Left lobe of liver (tissue), 2 donors: Measurements from ENCODE around the gene NFS1. TPM values are rescaled to one million over a fixed set of nuclear protein-coding genes. Genes with fewer than 3 reads are reported as not detected.
"Not testable (repeated sequence)": the region's sequence is repeated elsewhere in the genome, so short reads cannot be mapped to it uniquely, and the experiment has no call there.

ENCODE experiments used
- ATAC-seq: fragments of 200-7000 bp; cut with Tn5 transposase; one replicate; pipeline ENCODE4 v1.9.1; 2020; ENCODE audit warnings: mild to moderate bottlenecking, moderate library complexity
- DNase-seq: peaks from one replicate; pipeline ENCODE4 v3.0.0-alpha.2; 2020; ENCODE audit warnings: low spot score
- total RNA-seq: library from RNA; stranded (reverse); gene quantifications from one replicate; pipeline ENCODE4 v1.2.1, GENCODE V29; 2021
- donor health status: DM: no; HTN: no; CAD: no; lungs with moderate emphysema.
- donor health status: DM: no; HTN: yes; CAD: no.

The NFS1 gene
- total RNA-seq, 1 donor from 2014 or later: 60.9 TPM

DNA sequence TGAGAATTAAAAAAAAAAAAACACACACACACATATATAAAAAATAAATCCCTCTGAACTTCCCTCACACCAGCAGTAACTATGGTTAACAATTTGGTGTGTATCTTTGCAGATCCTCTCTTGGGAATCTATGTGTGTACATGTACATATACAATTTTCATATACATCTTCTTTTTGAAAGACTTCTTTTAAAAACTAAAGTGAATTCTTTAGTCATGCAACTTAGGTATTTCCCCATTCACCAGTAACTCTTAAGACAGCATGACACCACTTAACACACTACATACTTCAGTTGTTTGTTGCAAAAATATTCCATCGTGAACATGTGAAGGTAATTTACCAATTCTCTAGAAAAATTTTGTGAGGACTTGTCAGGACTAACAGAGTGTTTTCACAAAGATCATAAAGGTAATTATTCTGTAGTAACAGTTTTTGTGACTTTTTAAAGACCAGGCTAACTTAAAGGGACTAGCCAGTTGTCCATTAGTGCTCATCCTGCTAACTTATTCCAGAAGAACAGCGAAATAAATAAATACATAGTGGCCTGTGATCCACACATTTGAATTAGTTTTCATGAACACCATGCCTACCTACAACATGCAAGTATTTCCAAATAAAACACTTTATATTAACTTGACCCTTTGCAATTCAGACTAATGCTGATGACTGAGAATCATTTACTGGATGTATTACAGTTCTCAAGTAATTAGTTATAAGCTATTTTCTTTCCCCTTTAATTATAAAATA is 30.9 kb upstream of the NFS1 start:
- ATAC-seq (no peak), DNase-seq (no peak)

DNA sequence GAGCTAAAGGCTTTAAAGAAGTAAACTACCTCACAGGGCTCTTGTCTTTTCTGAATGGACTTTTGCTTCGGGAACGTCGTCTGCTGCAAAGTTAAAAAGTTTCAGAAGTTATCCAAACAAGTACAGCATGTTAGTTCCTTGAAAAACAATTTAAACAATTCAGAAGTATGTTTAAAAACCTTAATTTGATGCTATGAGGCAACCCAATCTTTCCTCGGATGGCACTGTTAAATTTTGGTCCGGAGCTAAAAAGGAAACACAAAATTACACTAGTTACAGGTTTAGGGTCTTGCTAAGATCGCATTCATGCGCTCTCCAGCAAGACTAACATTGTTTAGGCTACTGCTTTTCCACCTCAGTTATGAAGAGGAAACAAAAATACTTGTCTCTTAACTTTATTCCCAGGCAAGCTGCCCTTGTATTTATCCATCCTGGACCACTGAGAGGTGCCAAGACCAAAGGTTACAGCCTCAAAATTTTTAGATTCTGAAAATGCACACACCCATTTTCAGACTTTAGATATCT is 30.2 kb upstream of the NFS1 start:
- DNase-seq (no peak), ATAC-seq (peak; percentile 11)

DNA sequence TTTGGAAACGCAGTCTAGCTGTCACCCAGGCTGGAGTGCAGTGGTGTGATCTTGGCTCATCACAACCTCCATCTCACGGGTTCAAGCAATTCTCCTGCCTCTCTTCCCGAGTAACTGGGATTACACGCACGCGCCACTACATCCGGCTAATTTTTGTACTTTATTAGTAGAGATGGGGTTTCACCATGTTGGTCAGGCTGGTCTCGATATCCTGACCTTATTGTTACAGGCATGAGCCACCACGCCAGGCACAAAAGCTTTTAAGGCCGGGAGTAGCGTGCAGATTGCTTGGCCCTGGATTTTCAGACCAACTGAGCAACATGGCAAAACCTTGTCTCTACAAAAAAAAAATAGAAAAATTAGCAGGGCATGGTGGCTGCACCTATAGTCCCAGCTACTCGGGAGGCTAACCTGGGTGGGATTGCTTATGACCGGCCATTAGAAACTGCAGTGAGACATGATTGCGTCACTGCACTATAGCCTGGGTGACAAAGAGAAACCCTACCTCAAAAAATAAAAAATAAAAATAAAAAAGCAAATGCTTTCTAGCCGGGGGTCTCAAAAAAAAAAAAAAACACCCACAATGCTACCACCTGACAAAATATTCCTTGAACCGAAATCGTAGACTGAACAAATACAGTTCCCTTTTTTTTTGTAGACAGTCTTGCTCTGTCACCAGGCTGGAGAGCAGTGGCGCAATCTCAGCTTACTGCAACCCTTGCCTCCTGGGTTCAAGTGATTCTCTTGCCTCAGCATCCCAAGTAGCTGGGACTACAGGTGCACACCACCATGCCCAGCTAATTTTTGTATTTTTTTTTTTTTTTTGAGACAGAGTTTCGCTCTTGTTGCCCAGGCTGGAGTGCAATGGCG is 27.9 kb upstream of the NFS1 start:
- DNase-seq (no peak), ATAC-seq (no peak)

DNA sequence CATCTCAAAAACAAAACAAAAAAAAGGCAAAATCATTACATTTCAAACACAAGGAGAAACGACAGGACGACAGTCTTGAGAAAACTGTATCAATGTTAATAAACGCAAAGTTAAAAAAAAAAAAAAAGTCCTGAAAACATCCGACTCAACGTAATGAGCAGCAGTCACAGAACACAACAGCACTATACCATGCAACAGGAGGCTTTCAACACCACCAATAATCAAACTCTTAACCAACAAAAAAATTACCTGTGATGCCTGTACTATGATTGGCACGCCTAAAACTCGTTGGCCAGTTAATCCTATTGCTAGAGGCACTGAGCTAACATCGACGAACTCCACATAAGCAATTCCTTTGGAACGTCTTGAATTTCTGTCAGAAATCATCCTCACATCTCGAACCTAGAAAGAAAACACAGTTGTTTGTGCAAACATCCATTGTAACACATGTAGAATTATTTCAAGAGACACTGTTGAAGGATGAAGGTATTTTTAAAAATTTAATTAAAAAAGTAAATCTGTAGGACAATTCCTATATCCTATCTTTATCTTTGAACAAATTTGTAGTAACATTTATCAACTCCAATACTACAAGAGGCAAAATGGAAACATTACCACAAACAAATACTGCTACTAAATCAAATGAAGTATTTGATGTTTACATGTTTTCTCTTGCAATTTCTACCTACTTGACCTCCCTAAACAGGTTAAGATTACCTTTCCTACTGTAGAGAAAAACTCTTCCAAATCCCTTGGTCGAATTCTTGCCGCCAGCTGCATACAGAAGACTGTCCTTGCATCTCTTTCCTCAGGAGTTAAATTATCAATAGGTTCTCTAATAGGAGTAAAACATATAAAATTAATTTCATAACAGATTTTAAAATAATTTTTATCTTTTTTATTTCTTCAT is 25.4 kb upstream of the NFS1 start:
- no peak for ATAC-seq
- DNase-seq: no peak

DNA sequence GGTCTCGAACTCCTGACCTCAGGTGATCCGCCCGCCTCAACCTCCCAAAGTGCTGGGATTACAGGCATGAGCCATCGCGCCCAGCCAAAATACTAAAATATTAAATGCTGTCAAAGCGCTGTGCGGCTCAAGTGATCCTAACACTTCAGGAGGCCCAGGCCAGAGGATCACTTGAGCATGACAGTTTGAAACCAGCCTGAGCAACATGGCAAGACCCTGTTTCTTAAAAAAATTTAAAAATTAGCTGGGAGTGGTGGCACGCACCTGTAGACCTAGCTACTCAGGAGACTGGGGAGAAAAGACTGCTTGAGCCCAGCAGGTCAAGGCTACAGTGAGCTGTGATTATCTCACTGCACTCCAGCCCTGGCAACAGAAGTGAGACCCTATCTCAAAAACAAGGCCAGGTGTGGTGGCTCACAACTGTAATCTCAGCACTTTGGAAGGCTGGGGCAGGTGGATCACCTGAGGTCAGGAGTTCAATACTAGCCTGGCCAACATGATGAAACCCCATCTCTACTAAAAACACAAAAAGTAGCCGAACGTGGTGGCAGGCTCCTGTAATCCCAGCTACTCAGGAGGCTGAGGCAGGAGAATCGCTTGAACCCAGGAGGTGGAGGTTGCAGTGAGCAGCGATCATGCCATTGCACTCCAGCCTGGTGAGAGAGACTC is 24.6 kb upstream of the NFS1 start:
- DNase-seq, ATAC-seq: not testable (repeated sequence)

DNA sequence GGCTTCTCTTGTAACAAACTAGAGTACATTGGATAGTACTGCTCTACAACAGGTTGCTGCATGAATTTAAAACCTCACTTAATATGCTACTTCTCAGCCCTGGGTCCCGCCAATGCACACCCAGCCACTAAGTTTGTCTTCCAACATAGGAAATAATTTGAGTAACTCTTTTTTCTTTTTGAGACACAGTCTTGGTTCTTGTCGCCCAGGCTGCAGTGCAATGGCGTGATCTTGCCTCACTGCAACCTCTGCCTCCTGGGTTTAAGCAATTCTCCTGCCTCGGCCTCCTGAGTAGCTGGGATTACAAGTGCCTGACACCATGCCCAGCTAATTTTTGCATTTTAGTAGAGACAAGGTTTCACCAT is 24.1 kb upstream of the NFS1 start:
- not testable (repeated sequence) for ATAC-seq, DNase-seq

DNA sequence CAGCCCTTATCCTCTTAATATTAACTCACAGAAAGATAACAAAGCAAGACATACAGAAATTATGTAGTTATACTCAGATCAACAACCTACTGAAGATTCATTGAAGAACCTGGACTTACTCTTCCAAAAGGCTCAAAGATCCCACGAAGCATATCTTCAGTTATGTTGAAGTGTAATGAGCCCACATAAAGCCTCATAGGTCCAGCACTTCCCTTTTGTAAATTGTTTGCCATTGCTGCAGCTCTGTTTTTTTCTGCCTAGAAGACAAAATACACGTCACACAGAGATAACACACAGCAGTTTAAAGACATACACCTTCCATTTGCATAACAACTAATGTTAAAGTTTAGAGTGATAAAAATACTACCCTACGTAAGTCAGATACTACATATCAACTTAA is 22.5 kb upstream of the NFS1 start:
- DNase-seq (no peak), ATAC-seq (no peak)

DNA sequence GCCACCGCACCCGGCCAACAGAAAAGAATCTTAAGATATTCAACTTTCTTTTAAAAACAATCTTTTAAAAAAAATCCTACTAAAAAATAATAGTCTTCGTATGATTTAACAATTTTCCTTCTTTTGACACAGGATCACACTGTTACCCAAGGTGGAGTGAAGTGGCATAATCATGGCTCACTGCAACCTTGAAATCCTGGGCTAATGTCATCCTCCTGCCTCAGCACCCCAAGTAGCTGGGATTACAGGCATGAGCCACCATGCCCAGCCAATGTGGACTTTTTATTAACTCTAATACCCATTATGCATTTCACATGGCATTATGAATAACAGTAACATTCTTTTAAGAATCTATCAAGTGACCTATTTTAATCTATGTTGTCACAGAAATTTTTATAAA is 22.1 kb upstream of the NFS1 start:
- ATAC-seq (no peak), DNase-seq (no peak)

DNA sequence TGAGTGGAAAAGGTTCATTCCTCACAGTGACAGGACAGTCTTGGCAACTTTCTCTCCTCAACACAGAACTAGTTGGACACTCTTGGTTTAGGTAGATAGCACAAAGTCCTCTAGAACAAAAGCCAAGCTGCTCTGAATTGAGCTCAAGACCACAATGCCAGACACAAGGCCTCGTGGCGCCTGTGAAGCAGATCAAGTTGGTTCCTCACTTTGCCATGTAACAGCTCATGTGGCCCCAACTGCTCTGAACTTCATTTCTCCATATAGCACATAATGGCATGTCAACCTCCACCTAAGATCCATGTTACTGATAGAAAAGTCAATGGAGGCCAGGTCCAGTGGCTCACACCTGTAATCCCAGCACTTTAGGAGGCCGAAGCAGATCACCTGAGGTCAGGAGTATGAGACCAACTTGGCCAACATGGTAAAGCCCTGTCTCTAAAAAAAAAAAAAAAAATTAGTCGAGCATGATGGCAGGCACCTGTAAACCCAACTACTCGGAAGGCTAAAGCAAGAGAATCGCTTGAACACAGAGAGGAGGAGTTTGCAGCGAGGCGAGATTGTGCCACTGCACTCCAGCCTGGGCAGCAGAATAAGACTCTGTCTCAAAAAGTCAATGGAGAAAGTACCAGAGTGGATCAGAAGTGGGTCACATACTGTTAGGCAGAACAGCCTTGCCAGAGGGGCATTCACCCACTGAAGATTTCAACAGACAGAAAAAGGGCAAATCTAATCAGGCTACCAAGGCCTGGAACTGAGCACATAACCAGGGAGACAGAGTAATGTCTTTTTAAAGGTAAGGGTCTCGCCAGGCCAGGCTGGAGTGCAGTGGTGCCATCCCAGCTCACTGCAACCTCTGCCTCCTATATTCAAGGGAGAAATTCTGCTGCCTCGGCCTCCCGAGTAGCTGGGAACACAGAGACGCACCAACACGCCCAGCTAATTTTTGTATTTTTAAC is 21.3 kb upstream of the NFS1 start:
- no peak for DNase-seq
- no peak for ATAC-seq

DNA sequence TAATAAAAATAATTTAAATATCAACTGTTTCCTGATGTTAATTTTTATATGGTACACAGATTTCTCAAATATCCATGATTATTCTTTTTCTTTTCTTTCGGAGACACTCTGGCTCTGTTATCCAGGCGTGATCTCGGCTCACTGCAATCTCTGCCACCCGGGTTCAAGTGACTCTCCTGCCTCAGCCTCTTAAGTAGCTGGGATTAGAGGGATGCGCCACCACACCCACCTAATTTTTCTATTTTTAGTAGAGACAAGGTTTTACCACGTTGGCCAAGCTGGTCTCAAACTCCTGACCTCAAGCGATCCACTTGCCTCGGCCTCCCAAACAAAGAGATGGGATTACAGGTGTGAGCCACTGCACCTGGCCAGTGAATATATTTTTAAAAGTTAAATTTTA is 20.6 kb upstream of the NFS1 start:
- ATAC-seq: no peak
- DNase-seq: no peak

DNA sequence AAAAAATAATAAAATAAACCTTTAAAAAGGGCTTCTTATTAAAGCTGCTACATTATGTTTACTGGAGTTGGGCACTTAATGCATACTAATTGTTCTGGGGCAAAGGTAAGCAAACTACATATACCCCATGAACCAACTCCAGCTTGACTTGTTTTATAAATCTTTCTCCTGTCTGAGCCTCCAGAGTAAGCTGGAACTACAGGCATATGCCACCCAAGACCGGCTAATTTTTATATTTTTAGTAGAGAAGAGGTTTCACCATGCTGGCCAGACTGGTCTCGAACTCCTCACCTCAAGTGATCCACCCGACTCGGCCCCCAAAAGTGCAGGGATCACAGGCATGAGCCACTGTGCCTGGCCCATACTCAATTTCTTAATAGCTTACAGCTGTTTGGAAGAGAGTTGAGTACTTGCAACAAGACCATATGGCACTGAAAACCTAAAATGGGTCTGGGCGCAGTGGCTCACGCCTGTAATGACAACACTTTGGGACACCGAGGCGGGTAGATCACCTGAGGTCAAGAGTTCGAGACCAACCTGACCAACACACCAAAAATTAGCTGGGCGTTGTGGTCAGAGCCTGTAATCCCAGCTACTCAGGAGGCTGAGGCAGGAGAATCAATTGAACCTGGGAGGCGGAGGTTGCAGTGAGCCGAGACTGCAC is 20.0 kb upstream of the NFS1 start:
- ATAC-seq: no peak

DNA sequence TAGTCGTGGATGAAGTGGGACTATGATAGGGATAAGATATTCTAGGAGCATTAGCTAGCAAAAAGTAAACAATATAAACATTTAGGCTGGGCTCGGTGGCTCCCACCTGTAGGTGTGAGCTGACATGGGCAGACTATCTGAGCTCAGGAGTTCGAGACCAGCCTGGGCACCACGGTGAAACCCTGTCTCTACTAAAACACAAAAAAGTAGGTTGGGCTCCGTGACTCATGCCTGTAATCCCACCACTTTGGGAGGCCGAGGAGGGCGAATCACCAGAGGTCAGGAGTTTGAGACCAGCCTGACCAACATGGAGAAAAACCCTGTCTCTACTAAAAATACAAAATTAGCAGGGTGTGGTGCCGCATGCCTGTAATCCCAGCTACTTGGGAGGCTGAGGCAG is 19.2 kb upstream of the NFS1 start:
- DNase-seq, ATAC-seq: not testable (repeated sequence)

More for the DNA sequence above, 20.0 kb upstream of the NFS1 start:
- DNase-seq: no peak

DNA sequence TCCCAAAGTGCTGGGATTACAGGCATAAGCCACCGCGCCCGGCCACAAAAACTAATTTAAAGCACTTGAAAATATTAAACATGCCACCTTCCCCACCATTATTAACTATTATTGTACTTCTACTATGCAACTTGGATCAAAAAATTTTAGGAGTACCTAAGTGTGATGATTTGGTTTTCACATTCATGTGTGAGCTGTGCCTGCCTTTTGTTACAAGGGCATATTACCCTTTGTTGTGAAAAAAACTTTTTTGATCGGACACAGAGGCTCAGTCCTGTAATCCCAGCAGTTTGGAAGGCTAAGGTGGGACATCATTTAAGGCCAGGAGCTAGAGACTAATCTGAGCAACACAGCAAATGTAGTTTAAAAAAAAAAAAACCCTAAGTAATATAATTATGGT is 17.2 kb upstream of the NFS1 start:
- DNase-seq (no peak), ATAC-seq (no peak)

DNA sequence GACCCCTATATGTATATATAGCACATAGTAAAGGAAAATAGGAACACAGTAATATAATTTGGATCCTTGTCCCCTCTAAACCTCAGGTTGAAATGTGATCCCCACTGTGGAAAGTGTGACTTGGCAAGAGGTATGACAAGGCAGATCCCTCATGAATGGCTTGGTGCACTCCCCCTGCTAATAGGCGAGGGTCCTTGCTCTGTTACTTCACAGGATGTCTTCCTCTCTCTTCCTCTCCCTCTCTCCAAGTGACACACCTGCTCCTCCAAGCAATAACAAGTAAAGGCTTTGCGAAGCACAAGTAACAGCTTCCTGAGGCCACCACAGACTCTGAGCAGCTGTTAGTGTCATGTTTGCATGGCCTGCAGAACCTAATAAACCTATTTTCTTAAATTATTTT is 16.5 kb upstream of the NFS1 start:
- DNase-seq (no peak), ATAC-seq (no peak)

DNA sequence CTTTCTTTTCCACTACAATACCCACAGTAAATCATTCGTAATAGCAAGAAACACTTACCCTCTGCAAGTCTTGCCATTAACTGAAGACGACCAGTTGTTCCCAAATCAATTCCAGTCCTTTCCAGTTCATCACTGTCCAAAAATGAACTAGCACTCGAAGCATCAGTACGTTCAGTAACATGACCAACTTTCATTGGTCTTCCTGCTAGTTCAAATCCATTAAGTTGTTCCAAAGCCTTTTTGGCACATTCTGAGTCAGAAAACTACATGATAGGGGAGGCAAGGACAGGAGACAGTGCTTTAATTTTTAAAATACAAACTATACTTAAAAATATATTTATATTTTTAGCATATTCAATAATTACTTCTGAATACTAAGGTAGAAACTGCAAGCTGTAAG is 15.0 kb upstream of the NFS1 start:
- ATAC-seq (no peak), DNase-seq (no peak)

DNA sequence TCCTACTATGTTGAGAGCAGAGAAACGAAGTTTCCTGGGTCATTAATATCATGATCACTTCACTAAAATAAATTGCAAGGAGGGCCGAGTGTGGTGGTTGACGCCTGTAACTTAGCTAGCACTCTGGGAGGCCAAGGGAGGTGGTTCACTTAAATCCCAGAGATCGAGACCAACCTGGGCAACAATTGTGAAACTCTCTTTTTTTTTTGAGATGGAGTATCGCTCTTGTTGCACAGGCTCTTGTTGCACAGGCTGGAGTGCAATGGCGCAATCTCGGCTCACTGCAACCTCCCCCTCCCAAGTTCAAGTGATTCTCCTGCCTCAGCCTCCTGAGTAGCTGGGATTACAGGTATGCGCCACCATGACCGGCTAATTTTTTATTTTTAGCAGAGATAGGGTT is 14.0 kb upstream of the NFS1 start:
- ATAC-seq: peak; percentile 13
- not testable (repeated sequence) for DNase-seq

DNA sequence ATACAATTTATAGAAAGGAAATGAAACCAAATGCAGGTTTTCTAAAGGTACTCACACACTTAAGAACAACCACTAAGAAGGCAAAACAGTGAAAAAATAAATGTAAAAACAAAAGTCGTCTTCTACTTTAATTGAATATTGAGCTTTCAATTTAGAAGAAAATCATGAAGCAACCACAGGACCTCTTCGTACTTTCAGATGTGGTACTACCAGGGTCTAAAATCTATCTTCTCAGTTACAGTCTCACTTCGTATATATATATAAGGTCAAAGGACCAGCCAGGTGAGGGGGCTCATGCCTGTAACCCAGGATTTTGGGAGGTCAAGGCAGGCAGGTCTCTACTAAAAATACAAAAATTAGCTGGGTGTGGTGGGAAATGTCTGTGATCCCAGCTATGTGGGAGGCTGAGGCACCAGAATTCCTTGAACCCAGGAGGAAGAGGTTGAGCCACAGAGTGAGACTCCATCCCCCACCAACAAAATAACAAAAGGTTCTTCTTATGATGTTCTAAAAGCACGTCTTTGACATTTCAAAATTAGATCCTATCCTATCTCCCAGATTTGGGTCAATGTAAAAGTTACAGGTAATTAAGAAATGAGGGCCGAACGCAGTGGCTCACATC is 12.5 kb upstream of the NFS1 start:
- DNase-seq (no peak), ATAC-seq (no peak)

DNA sequence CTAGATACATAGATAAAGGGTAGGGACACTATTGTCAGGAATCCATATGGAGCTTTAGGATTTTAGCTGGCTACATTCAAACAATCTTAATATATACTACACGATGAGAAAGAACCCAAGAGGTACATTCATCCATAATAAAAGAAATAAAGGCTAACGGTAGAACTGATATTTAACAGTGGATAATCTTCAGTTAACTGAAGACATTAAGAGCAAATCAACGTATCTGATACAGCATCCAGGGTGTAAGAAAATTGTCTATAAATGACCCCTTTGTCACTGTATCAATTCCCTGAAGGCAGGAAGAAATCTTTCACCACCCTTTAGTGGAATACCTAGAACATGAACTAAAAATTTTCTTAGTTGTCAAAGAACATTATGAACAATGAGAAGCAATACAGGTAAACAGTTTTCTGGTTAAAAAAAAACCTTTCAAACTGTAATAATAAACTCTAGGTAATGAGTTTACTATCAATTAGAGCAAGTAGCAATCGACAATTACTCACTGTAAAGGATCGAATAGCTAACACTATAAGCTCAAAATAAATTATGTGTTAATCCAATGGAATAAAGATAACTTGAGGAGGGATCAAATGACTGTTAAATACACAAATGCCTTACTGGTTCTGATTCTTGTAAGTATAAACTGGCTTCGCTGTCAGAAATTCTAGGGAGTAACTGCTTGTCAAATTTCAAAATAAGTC is 11.9 kb upstream of the NFS1 start:
- no peak for ATAC-seq
- DNase-seq: no peak
